Endothelial cell of umbilical vein (primary cell): ENCODE measurements around the gene GRXCR2.

Source experiments
- CTCF ChIP-seq, 2 donors: IDR thresholded peaks; 1 replicate in 1 of 2; 2 replicates in 1 of 2; pipeline ENCODE4 v1.5.1; 2011; ENCODE audit warnings: low read length in 2 of 2, mild to moderate bottlenecking in 2 of 2, moderate library complexity in 2 of 2, control low read depth in 1 of 2, inconsistent platforms in 1 of 2, low read depth in 1 of 2; ENCODE audit not compliant: insufficient read depth in 1 of 2; ENCODE audit errors: extremely low read depth in 1 of 2
- EZH2 ChIP-seq: IDR thresholded peaks from 2 replicates; pipeline ENCODE4 v1.6.1; 2012; ENCODE audit warnings: borderline replicate concordance, low read depth, mild to moderate bottlenecking, moderate library complexity, low read length, inconsistent platforms; ENCODE audit not compliant: severe bottlenecking
- FOS ChIP-seq: IDR thresholded peaks from 2 replicates; pipeline ENCODE4 v1.6.1; 2011; ENCODE audit warnings: mild to moderate bottlenecking, low read length, moderate library complexity, borderline replicate concordance; ENCODE audit not compliant: insufficient read depth
- MAX ChIP-seq: IDR thresholded peaks from 2 replicates; pipeline ENCODE4 v1.6.1; 2011; ENCODE audit not compliant: insufficient read depth, insufficient read length
- MYC ChIP-seq: IDR thresholded peaks from one replicate; pipeline ENCODE4 v1.6.1; 2011; ENCODE audit warnings: mild to moderate bottlenecking, low read depth, low read length
- POLR2A ChIP-seq: IDR thresholded peaks from 2 replicates; pipeline ENCODE4 v1.6.1; 2012; ENCODE audit warnings: low read depth, mild to moderate bottlenecking, control low read depth, low read length
- POLR2AphosphoS5 ChIP-seq: IDR thresholded peaks from 2 replicates; pipeline ENCODE4 v1.6.1; 2012; ENCODE audit warnings: low read depth, mild to moderate bottlenecking, control low read depth, low read length, moderate library complexity; ENCODE audit not compliant: insufficient read depth

- TF ChIP-seq CTCF (IDR thresholded peaks at IDR 0.05; ENCODE audit: extremely low read depth in 1 of 2, insufficient read depth in 1 of 2, low read depth in 1 of 2, low read length in 2 of 2) (no peak), POLR2A (no peak), MYC (no peak), POLR2AphosphoS5 (no peak), EZH2 (no peak), FOS (no peak), MAX (no peak)
Measured at GRCh38 chr5:145826895-145827674, 45.7 kb downstream of the GRXCR2 start.
